GM23338 (cell line): Measurements from ENCODE around the gene USH2A. TPM values are rescaled to one million over a fixed set of nuclear protein-coding genes. Genes with fewer than 3 reads are reported as not detected.

Experiments used
- ATAC-seq: fragments of 200-7000 bp; cut with Tn5 transposase; 3 replicates; pipeline ENCODE4 v1.9.1; 2020
- DNase-seq: peaks from one replicate; pipeline ENCODE4 v3.0.0-alpha.2; 2015; ENCODE audit warnings: low spot score
- H2AFZ ChIP-seq: fragments of 200-600 bp; sonication (generic); 2 replicates; pipeline ENCODE4 v1.8.0; 2016; ENCODE audit warnings: antibody characterized with exemption, mild to moderate bottlenecking, moderate library complexity
- H3F3A ChIP-seq: fragments of 200-600 bp; sonication (generic); replicated peaks from 2 replicates; pipeline ENCODE4 v1.8.0; 2017; ENCODE audit warnings: antibody characterized with exemption, mixed run types, low read depth
- H3K27ac ChIP-seq: fragments of 200-600 bp; sonication (generic); 2 replicates; pipeline ENCODE4 v1.6.1; 2016; ENCODE audit warnings: low read depth
- H3K27me3 ChIP-seq: fragments of 200-600 bp; sonication (generic); 2 replicates; pipeline ENCODE4 v1.8.0; 2016; ENCODE audit warnings: mild to moderate bottlenecking, mixed run types, moderate library complexity; ENCODE audit not compliant: insufficient read depth
- H3K36me3 ChIP-seq: fragments of 200-600 bp; sonication (generic); 2 replicates; pipeline ENCODE4 v1.8.0; 2016; ENCODE audit warnings: mild to moderate bottlenecking; ENCODE audit not compliant: insufficient read depth
- H3K4me1 ChIP-seq: fragments of 200-600 bp; sonication (generic); 2 replicates; pipeline ENCODE4 v1.8.0; 2016; ENCODE audit warnings: mild to moderate bottlenecking, moderate library complexity; ENCODE audit not compliant: insufficient read depth
- H3K4me2 ChIP-seq: fragments of 200-600 bp; sonication (generic); 2 replicates; pipeline ENCODE4 v1.7.1; 2017; ENCODE audit warnings: mixed run types
- H3K4me3 ChIP-seq: fragments of 200-600 bp; sonication (generic); 2 replicates; pipeline ENCODE4 v1.6.1; 2016; ENCODE audit warnings: mixed run types
- H3K79me2 ChIP-seq: fragments of 200-600 bp; sonication (generic); replicated peaks from 2 replicates; pipeline ENCODE4 v1.8.0; 2017; ENCODE audit warnings: mild to moderate bottlenecking; ENCODE audit not compliant: insufficient read depth
- H3K9me2 ChIP-seq: fragments of 200-600 bp; sonication (generic); 2 replicates; pipeline ENCODE4 v1.8.0; 2017; ENCODE audit not compliant: insufficient read depth
- H4K20me1 ChIP-seq: fragments of 200-600 bp; sonication (generic); replicated peaks from 2 replicates; pipeline ENCODE4 v1.8.0; 2017; ENCODE audit warnings: mild to moderate bottlenecking; ENCODE audit not compliant: insufficient read depth
- H3K27ac Mint-ChIP-seq: 2 replicates; pipeline ENCODE4 v1.8.0; 2020; ENCODE audit warnings: inconsistent platforms, mild to moderate bottlenecking, moderate library complexity, mixed read lengths
- H3K27me3 Mint-ChIP-seq: 3 replicates; pipeline ENCODE4 v1.8.0; 2022; ENCODE audit warnings: low read depth, mild to moderate bottlenecking, moderate library complexity, mixed read lengths, inconsistent platforms; ENCODE audit not compliant: insufficient read depth, poor library complexity
- H3K36me3 Mint-ChIP-seq: 3 replicates; pipeline ENCODE4 v1.8.0; 2021; ENCODE audit warnings: low read depth, mild to moderate bottlenecking, inconsistent platforms, moderate library complexity, mixed read lengths
- H3K4me1 Mint-ChIP-seq: 3 replicates; pipeline ENCODE4 v1.8.0; 2020; ENCODE audit warnings: mild to moderate bottlenecking, inconsistent platforms, mixed read lengths
- H3K4me3 Mint-ChIP-seq: 3 replicates; pipeline ENCODE4 v1.8.0; 2021; ENCODE audit warnings: moderate library complexity, mild to moderate bottlenecking, inconsistent platforms, mixed read lengths
- H3K9me3 Mint-ChIP-seq: 3 replicates; pipeline ENCODE4 v1.8.0; 2020; ENCODE audit warnings: moderate library complexity, mild to moderate bottlenecking, inconsistent platforms, mixed read lengths
- CREB1 ChIP-seq: fragments of 250-450 bp; sonication (Bioruptor Pico); IDR thresholded peaks from 2 replicates; pipeline ENCODE4 v1.5.0; 2020; ENCODE audit warnings: low read depth, mild to moderate bottlenecking, moderate library complexity
- EZH2 ChIP-seq: fragments of 200-600 bp; sonication (generic); IDR thresholded peaks from one replicate; pipeline ENCODE4 v1.8.0; 2017; ENCODE audit warnings: antibody characterized with exemption, mild to moderate bottlenecking, low read depth; ENCODE audit not compliant: unreplicated experiment
- EZH2phosphoT487 ChIP-seq: fragments of 200-600 bp; sonication (generic); IDR thresholded peaks from one replicate; pipeline ENCODE4 v1.8.1; 2018; ENCODE audit warnings: antibody characterized with exemption; ENCODE audit not compliant: unreplicated experiment
- JUNB ChIP-seq: IDR thresholded peaks from one replicate; pipeline ENCODE4 v1.6.1; 2016; ENCODE audit warnings: antibody characterized with exemption; ENCODE audit not compliant: unreplicated experiment
- NANOG ChIP-seq: IDR thresholded peaks from 2 replicates; pipeline ENCODE4 v1.6.1; 2016; ENCODE audit warnings: antibody characterized with exemption, borderline replicate concordance
- POLR2AphosphoS5 ChIP-seq: IDR thresholded peaks from 2 replicates; pipeline ENCODE4 v1.6.1; 2016; ENCODE audit warnings: antibody characterized with exemption, low read depth
- STAT1 ChIP-seq: IDR thresholded peaks from one replicate; pipeline ENCODE4 v1.6.1; 2016; ENCODE audit warnings: antibody characterized with exemption; ENCODE audit not compliant: unreplicated experiment
- ZNF114 ChIP-seq: fragments of 250-450 bp; sonication (Bioruptor Pico); IDR thresholded peaks from 2 replicates; pipeline ENCODE4 v1.5.0; 2020; ENCODE audit warnings: mild to moderate bottlenecking, moderate library complexity
- ZNF331 ChIP-seq: fragments of 250-450 bp; sonication (Bioruptor Pico); IDR thresholded peaks from 2 replicates; pipeline ENCODE4 v1.5.0; 2020; ENCODE audit warnings: low read depth, mild to moderate bottlenecking, moderate library complexity
- polyA plus RNA-seq: library from polyadenylated mRNA; unstranded; fragments of >200 nt; fragmentation: Nextera tagmentation; extraction: Ambion mirVana; gene quantifications from 2 replicates; pipeline ENCODE4 v1.2.1, GENCODE V29; 2016
- total RNA-seq: library from RNA; depleted of rRNA; stranded (reverse); fragments of >200 nt; shearing (Covaris generic); gene quantifications from 2 replicates; pipeline ENCODE4 v1.2.3, GENCODE V29; 2014
- TF ChIP-seq, protein P1 (sequence below), 2 experiments: fragments of 200-600 bp in 1 of 2; sonication (generic) in 1 of 2; conservative IDR thresholded peaks; 2 replicates each; pipeline versions ENCODE4 v1.5.1 to v1.6.1; 2016 to 2017; ENCODE audit warnings: antibody characterized with exemption in 2 of 2, low read depth in 2 of 2, mild to moderate bottlenecking in 2 of 2, moderate library complexity in 1 of 2
- TF ChIP-seq, protein P2 (sequence below): IDR thresholded peaks from one replicate; pipeline ENCODE4 v1.6.1; 2018; ENCODE audit warnings: antibody characterized with exemption; ENCODE audit not compliant: unreplicated experiment
- TF ChIP-seq, protein P3 (sequence below): fragments of 250-450 bp; sonication (Bioruptor Pico); IDR thresholded peaks from 2 replicates; pipeline ENCODE4 v1.5.0; 2020; ENCODE audit warnings: mild to moderate bottlenecking, moderate library complexity
- TF ChIP-seq, protein P4 (sequence below): IDR thresholded peaks from 2 replicates; pipeline ENCODE4 v1.6.1; 2016; ENCODE audit warnings: antibody characterized with exemption

The USH2A gene
- total and polyA plus RNA-seq, 2 experiments from 2014 or later = 0.03 TPM

GRCh38 chr1:215625949-215626348, 797.3 kb downstream of the USH2A start:
- H3K36me3 ChIP-seq = 0 out of 2 replicates have a peak, but pooled peaks cover 3% of the 10 kb centered on the region
- H3K9me2 ChIP-seq = no peaks in the 10 kb centered on the region
- Mint-ChIP-seq H3K27ac (no peak overlapping the region), H3K4me3 (no peak overlapping the region), H3K4me1 (peaks cover 1% of the 10 kb centered on the region), H3K36me3 (no peaks in the 10 kb centered on the region), H3K9me3 (no peaks in the 10 kb centered on the region), H3K27me3 (peaks cover 2% of the 10 kb centered on the region)
- no peak overlapping the region for H3K4me3 ChIP-seq
- DNase-seq (no peak), ATAC-seq (no peak)
- no peaks in the 10 kb centered on the region for H3K4me1 ChIP-seq
- no peaks in the 10 kb centered on the region for H3F3A ChIP-seq
- no peaks in the 10 kb centered on the region for H3K27me3 ChIP-seq
- H3K79me2 ChIP-seq = no peaks in the 10 kb centered on the region
- H3K4me2 ChIP-seq = no peak overlapping the region
- TF ChIP-seq ZNF331 (CRISPR knock-in tag) (no peak), POLR2AphosphoS5 (no peak), ZNF114 (CRISPR knock-in tag) (no peak), EZH2phosphoT487 (no peak), STAT1 (no peak), EZH2 (no peak), NANOG (no peak), JUNB (no peak), CREB1 (CRISPR knock-in tag) (no peak)
- TF ChIP-seq, protein P1, sequence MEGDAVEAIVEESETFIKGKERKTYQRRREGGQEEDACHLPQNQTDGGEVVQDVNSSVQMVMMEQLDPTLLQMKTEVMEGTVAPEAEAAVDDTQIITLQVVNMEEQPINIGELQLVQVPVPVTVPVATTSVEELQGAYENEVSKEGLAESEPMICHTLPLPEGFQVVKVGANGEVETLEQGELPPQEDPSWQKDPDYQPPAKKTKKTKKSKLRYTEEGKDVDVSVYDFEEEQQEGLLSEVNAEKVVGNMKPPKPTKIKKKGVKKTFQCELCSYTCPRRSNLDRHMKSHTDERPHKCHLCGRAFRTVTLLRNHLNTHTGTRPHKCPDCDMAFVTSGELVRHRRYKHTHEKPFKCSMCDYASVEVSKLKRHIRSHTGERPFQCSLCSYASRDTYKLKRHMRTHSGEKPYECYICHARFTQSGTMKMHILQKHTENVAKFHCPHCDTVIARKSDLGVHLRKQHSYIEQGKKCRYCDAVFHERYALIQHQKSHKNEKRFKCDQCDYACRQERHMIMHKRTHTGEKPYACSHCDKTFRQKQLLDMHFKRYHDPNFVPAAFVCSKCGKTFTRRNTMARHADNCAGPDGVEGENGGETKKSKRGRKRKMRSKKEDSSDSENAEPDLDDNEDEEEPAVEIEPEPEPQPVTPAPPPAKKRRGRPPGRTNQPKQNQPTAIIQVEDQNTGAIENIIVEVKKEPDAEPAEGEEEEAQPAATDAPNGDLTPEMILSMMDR (conservative IDR thresholded peaks at IDR 0.05; ENCODE audit: low read depth in 2 of 2) = no peak
- TF ChIP-seq, protein P2, sequence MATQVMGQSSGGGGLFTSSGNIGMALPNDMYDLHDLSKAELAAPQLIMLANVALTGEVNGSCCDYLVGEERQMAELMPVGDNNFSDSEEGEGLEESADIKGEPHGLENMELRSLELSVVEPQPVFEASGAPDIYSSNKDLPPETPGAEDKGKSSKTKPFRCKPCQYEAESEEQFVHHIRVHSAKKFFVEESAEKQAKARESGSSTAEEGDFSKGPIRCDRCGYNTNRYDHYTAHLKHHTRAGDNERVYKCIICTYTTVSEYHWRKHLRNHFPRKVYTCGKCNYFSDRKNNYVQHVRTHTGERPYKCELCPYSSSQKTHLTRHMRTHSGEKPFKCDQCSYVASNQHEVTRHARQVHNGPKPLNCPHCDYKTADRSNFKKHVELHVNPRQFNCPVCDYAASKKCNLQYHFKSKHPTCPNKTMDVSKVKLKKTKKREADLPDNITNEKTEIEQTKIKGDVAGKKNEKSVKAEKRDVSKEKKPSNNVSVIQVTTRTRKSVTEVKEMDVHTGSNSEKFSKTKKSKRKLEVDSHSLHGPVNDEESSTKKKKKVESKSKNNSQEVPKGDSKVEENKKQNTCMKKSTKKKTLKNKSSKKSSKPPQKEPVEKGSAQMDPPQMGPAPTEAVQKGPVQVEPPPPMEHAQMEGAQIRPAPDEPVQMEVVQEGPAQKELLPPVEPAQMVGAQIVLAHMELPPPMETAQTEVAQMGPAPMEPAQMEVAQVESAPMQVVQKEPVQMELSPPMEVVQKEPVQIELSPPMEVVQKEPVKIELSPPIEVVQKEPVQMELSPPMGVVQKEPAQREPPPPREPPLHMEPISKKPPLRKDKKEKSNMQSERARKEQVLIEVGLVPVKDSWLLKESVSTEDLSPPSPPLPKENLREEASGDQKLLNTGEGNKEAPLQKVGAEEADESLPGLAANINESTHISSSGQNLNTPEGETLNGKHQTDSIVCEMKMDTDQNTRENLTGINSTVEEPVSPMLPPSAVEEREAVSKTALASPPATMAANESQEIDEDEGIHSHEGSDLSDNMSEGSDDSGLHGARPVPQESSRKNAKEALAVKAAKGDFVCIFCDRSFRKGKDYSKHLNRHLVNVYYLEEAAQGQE = no peak
- TF ChIP-seq, protein P3, sequence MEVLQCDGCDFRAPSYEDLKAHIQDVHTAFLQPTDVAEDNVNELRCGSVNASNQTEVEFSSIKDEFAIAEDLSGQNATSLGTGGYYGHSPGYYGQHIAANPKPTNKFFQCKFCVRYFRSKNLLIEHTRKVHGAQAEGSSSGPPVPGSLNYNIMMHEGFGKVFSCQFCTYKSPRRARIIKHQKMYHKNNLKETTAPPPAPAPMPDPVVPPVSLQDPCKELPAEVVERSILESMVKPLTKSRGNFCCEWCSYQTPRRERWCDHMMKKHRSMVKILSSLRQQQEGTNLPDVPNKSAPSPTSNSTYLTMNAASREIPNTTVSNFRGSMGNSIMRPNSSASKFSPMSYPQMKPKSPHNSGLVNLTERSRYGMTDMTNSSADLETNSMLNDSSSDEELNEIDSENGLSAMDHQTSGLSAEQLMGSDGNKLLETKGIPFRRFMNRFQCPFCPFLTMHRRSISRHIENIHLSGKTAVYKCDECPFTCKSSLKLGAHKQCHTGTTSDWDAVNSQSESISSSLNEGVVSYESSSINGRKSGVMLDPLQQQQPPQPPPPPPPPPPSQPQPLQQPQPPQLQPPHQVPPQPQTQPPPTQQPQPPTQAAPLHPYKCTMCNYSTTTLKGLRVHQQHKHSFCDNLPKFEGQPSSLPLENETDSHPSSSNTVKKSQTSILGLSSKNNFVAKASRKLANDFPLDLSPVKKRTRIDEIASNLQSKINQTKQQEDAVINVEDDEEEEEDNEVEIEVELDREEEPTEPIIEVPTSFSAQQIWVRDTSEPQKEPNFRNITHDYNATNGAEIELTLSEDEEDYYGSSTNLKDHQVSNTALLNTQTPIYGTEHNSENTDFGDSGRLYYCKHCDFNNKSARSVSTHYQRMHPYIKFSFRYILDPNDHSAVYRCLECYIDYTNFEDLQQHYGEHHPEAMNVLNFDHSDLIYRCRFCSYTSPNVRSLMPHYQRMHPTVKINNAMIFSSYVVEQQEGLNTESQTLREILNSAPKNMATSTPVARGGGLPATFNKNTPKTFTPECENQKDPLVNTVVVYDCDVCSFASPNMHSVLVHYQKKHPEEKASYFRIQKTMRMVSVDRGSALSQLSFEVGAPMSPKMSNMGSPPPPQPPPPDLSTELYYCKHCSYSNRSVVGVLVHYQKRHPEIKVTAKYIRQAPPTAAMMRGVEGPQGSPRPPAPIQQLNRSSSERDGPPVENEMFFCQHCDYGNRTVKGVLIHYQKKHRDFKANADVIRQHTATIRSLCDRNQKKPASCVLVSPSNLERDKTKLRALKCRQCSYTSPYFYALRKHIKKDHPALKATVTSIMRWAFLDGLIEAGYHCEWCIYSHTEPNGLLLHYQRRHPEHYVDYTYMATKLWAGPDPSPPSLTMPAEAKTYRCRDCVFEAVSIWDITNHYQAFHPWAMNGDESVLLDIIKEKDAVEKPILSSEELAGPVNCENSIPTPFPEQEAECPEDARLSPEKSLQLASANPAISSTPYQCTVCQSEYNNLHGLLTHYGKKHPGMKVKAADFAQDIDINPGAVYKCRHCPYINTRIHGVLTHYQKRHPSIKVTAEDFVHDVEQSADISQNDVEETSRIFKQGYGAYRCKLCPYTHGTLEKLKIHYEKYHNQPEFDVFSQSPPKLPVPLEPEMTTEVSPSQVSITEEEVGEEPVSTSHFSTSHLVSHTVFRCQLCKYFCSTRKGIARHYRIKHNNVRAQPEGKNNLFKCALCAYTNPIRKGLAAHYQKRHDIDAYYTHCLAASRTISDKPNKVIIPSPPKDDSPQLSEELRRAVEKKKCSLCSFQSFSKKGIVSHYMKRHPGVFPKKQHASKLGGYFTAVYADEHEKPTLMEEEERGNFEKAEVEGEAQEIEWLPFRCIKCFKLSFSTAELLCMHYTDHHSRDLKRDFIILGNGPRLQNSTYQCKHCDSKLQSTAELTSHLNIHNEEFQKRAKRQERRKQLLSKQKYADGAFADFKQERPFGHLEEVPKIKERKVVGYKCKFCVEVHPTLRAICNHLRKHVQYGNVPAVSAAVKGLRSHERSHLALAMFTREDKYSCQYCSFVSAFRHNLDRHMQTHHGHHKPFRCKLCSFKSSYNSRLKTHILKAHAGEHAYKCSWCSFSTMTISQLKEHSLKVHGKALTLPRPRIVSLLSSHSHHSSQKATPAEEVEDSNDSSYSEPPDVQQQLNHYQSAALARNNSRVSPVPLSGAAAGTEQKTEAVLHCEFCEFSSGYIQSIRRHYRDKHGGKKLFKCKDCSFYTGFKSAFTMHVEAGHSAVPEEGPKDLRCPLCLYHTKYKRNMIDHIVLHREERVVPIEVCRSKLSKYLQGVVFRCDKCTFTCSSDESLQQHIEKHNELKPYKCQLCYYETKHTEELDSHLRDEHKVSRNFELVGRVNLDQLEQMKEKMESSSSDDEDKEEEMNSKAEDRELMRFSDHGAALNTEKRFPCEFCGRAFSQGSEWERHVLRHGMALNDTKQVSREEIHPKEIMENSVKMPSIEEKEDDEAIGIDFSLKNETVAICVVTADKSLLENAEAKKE = no peak
- TF ChIP-seq, protein P4, sequence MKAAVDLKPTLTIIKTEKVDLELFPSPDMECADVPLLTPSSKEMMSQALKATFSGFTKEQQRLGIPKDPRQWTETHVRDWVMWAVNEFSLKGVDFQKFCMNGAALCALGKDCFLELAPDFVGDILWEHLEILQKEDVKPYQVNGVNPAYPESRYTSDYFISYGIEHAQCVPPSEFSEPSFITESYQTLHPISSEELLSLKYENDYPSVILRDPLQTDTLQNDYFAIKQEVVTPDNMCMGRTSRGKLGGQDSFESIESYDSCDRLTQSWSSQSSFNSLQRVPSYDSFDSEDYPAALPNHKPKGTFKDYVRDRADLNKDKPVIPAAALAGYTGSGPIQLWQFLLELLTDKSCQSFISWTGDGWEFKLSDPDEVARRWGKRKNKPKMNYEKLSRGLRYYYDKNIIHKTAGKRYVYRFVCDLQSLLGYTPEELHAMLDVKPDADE = no peak
- H3K27ac ChIP-seq = no peak overlapping the region
- no peak overlapping the region for H2AFZ ChIP-seq
- no peaks in the 10 kb centered on the region for H4K20me1 ChIP-seq
